ENCODE data around the gene B4GALT6. TPM values are rescaled to one million over a fixed set of nuclear protein-coding genes. Genes with fewer than 3 reads are reported as not detected.

Gene B4GALT6
- total and polyA plus RNA-seq, 2 of the 4 experiments (the other 2 are of a cell fraction), result 1.1 to 3.9 TPM

- Histone ChIP-seq H2BK120ac (ENCODE audit: low read depth, low read length) (no peak overlapping the region), H3K4ac (ENCODE audit: low read depth, low read length) (no peak overlapping the region), H3K18ac (ENCODE audit: low read depth, low read length) (no peak overlapping the region), H2AK9ac (replicated peaks; ENCODE audit: low read depth, low read length, poor library complexity) (no peak overlapping the region), H2AFZ (replicated peaks; ENCODE audit: low read length, poor library complexity) (no peak overlapping the region), H4K8ac (ENCODE audit: low read depth in 2 of 2, low read length in 2 of 2) (no peak overlapping the region), H3K36me3 (ENCODE audit: control insufficient read depth, insufficient read depth, low read length) (no peaks in the 10 kb centered on the region), H2BK15ac (ENCODE audit: low read depth, low read length) (no peak overlapping the region), H4K5ac (ENCODE audit: low read depth, low read length) (no peak overlapping the region), H3K4me2 (ENCODE audit: low read depth, low read length) (no peak overlapping the region), H3K79me1 (ENCODE audit: low read depth in 1 of 2, low read length in 2 of 2) (no peaks in the 10 kb centered on the region), H3K9me1 (ENCODE audit: insufficient read depth, low read length) (no peaks in the 10 kb centered on the region), H4K91ac (ENCODE audit: insufficient read depth, low read depth, low read length) (no peak overlapping the region), H3K14ac (replicated peaks; ENCODE audit: low read depth, low read length) (no peak overlapping the region), H2AK5ac (ENCODE audit: low read depth, low read length) (no peak overlapping the region), H4K20me1 (ENCODE audit: insufficient read depth, low read length) (no peaks in the 10 kb centered on the region), H3K23ac (ENCODE audit: low read depth, low read length) (no peak overlapping the region), H3K9me3 (ENCODE audit: control insufficient read depth, insufficient read depth, low read length) (no peaks in the 10 kb centered on the region), H3K4me3 (ENCODE audit: insufficient read depth, low read depth, low read length) (no peak overlapping the region), H2BK5ac (ENCODE audit: low read depth, low read length, poor library complexity, severe bottlenecking) (no peak overlapping the region), H2BK20ac (ENCODE audit: low read depth, low read length) (no peak overlapping the region), H3K9ac (ENCODE audit: low read depth, low read length) (no peak overlapping the region), H3K4me1 (ENCODE audit: control insufficient read depth, insufficient read depth, low read length) (no peaks in the 10 kb centered on the region), H3K56ac (ENCODE audit: extremely low read depth, insufficient read depth, low read length) (no peak overlapping the region), H3K27me3 (ENCODE audit: control insufficient read depth, insufficient read depth, low read length) (no peaks in the 10 kb centered on the region), H3K27ac (ENCODE audit: insufficient read depth, low read length) (no peak overlapping the region)
- no peak for ATAC-seq (ENCODE audit: low read depth)
- WGBS, 2 experiments (ENCODE audit: extremely low coverage in 2 of 2, insufficient read length in 1 of 2), result 33% methylated on average over 1 of the region's 3 CpGs; no CpG with 5 or more reads in 1 of the 2 experiments
- no peak for DNase-seq
- in situ Hi-C loops (cut with MboI; ENCODE audit: low sequenced_read_pairs) (no loop called here), dilution Hi-C loops (cut with HindIII; ENCODE audit: low sequenced_read_pairs, unreplicated experiment) (no loop called here), intact Hi-C loops (cut with micrococcal nuclease) (no loop called here)
- no TSS peak for BruUV-seq (replicated peaks)
- CTCF ChIA-PET, result interaction anchor here (0.6 to 0.7 kb wide), 2 partner anchors 11 to 128 kb away, joined by 3 read pairs; no protein-coding TSS in a partner anchor
- no peak for TF ChIP-seq CHD1 (IDR thresholded peaks at IDR 0.05; ENCODE audit: low read depth, low read length)
- no peak for TF ChIP-seq MAFK (IDR thresholded peaks at IDR 0.05; ENCODE audit: low read depth, low read length)
- no peak for TF ChIP-seq RCOR1 (IDR thresholded peaks at IDR 0.05; ENCODE audit: insufficient replicate concordance, low read length)
- no peak for TF ChIP-seq FOS (IDR thresholded peaks at IDR 0.05; ENCODE audit: low read depth, low read length)
- peak; percentile 52; the same call in 1 of the 2 replicates for TF ChIP-seq CEBPB (IDR thresholded peaks at IDR 0.05; ENCODE audit: low read depth, low read length)
- TF ChIP-seq SMC3 (IDR thresholded peaks at IDR 0.05; ENCODE audit: low read depth, low read length), result no peak
- TF ChIP-seq MAZ (IDR thresholded peaks at IDR 0.05; ENCODE audit: borderline replicate concordance, low read depth, low read length), result no peak
- POLR2A ChIA-PET (ENCODE audit: unreplicated experiment), result no interaction called here
These were observed 27.2 kb upstream of the B4GALT6 start for GRCh38 chr18:31711365-31712172.
